HG02798 (cell line): ENCODE data around the gene KDM5B.
"Not testable (repeated sequence)": the region's sequence is repeated elsewhere in the genome, so short reads cannot be mapped to it uniquely, and the experiment has no call there.

ENCODE experiments used
- ATAC-seq: cut with Tn5 transposase; IDR thresholded peaks from one replicate; pipeline ENCODE4 v1.9.1; 2021; ENCODE audit warnings: mild to moderate bottlenecking; ENCODE audit not compliant: unreplicated experiment, poor library complexity

The KDM5B gene

DNA sequence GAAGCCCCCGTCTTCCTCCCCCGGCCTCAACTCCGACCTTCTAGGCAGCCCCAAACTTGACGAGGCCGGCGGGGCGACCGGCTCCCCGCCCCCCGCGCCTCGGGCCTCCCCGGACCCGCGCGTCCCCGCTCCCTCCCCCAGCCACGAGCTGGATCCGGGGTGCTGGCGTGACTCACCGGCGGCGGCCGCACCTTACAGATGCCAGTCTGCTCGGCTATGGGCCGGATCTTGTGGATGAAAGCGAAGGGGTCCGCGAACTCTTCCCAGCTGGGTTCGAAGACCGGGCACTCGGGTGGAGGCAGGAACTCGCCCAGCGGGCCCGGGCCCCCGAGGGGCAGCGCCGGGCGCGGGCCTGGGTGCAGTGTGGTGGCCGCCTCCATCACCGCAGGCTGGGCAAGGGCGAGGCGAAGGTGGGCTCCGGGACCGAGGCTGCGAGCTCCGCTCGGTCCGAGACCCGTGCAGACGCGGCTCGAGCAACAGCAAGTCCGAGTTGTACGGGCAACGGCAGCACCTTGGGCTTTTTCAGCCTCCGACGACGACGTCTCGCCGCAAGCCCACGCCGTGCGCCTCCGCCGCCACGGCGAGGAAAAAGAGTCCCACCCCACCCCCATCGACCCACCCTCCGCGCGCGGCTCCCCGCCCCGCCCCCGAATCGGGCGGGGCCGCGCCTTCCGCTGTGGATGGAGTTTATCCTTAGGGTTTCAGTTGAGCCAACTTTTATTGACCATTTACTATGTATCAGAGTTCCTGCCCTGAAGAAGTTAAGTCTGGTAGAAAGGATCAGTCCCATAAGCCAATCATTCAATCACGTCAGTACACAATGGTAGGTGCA is at the start of gene KDM5B:
TSS of gene KDM5B (minus strand) at position 496 of the 832 bp plus-strand sequence. CDS start at position 380, 116 bp downstream.
- ATAC-seq: no peak

DNA sequence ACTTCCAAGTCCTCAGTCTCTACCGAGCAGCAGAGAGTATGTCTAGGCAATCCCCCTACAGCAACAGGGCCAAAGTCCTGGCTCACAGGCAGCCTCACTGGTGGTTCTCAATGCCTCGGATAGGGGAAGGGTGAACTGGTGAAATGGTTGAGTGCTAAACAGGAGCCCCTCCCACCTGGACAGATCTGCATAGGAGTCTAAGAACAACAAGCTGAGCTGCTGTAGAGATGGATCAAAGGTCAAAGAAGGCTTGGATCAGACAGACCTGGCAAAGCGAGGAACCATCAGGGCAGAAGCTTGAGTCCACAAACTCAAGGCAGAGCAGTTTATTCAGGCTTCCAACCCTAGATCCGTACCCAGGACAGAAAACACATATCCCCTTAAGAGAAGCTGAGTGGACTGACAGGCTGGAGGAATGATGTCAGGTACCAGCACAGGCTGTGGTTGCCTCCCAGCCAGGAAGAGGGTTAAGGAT is 49.0 kb upstream of the KDM5B start:
- no peak for ATAC-seq

DNA sequence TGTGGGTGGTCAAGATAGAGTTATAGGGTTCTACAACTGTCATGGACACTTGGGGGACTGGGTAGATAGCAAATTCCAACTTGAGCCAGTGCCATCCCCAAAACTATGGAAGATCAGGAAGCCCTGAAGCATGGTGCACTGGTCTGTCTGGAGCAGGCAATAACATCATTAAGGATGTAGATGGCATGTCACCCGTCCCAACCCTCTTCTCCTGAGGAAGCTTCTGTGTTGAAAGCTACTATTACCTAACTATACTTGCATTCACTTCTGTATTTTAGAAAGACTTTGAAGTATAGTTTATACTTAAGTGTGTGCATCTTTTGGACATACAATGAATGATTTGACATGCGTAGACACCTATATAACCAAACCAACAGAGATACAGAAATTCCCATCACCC is 47.8 kb upstream of the KDM5B start:
- ATAC-seq: no peak

DNA sequence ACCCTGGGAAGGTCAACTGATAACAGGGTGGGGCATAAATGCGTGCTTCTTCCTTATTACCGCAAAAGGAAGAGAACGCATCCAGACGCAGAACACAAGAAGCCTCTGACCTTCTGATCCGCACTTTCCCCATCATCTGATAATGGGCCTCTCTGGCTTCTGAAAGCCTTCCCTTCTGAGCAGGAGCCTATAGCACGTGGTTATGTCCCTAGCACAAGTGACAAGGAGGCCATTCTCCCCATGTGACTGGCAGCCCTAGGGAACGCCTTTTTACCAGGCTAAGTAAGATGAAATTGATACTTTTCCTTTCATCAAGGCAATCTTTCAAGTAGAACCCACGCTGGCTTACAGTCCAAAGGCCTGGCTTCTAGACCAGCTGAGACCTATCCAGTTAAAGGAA is 46.6 kb upstream of the KDM5B start:
- ATAC-seq: no peak

DNA sequence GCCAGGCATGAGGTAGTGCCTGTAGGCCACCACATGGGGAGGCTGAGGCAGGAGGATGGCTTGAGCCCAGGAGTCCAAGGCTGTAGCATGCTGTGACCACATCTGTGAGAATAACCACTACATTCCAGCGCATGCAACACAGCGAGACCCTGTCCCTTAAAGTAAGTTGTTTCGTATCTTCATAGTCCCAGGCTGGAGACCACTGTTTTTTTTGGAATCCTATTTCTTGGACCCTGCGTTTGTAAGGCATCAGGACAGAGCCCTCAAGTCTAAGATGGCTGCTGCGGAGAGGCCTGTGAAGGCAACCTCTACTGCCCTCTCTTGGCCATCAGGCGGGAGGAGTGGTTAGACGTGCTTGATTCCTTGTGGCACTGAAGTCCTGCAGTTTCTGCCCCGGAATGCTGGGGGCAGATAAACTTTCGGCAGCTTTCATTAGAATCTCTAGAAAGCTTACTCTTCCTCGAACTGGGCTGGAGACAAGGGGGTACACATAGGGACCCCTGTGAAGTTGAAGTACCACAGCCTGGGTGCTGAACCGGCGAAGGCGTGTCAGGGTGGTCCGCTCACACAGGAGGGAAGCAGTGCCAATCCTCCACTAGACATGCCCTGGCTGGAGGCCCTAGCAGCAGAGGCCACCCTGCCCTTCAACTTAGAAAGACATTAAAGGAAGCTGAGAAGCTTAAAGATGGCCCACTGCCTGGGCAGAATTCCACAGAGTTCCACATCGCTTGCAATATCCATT is 44.1 kb upstream of the KDM5B start:
- no peak for ATAC-seq

DNA sequence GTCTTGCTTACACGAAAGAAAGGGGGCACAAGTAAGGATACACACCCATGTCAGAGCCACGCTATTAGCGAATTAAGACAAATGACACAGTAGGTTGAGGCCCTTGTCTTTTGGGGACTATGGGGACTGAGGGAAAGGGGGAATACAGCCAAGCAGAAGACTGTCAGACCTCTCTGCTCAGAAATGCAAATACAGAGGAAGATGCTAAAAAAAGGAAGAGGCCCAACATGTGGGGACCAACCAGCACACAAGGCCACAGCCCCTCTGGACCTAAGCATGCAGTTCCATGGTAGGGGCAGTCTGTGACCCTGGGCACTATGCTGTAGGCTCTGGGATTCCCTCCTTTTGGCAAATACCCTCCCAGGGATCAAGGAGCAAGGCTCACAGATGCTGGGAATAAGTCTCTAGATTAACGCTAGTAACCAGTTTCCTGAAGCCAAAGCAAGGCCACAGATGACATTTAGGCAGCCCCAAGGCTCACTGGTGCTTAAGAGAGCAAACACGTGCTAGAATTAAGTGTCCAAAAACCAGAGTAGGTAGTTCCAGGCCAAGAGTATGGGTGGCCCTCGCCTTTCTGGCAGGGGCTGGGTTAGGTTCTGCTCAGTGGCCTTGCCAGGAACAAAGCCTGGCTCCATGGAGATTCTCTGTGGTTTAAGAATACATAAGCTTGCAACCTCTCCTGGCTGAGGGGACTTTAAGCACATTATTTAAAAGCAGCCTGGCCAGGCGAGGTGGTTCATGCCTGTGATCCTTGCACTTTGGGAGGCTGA is 42.6 kb upstream of the KDM5B start:
- no peak for ATAC-seq

DNA sequence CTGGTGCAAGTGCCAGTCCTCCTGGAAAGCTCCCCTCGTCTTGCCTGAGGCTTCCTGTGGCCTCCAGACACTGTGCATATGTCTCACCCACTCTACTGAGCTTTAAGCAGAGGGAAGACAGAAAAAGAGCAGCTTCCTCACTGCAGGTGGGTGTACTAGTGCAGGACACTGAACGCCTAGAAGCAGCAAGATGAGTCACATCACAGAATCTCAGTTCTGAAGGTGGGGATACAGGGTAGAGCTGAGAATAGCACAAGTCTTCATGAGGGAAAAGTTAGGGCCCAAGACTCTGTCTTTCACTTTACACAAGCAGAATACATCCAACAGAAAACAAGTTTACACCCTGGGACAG is 39.9 kb upstream of the KDM5B start:
- peak; percentile 75 for ATAC-seq

DNA sequence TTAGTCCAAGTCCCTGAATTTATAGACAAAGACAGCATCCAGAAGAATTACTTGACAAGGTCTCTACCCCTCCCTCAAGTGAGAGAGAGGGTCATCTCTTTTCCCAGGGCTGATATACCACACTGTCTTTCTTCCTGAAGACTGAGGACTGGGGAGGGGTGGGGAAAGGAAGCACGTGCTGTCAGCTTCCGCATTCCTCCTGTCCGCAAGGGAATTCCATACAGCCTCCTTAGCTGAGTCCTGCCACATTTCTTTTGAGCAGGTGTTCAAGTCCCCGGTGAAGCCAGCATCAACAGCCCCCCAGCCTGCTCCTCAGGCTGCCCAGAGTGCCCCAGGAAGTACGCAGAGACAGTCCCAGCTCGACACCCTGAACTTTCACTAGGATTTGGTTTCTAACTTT is 36.7 kb upstream of the KDM5B start:
- ATAC-seq: no peak

DNA sequence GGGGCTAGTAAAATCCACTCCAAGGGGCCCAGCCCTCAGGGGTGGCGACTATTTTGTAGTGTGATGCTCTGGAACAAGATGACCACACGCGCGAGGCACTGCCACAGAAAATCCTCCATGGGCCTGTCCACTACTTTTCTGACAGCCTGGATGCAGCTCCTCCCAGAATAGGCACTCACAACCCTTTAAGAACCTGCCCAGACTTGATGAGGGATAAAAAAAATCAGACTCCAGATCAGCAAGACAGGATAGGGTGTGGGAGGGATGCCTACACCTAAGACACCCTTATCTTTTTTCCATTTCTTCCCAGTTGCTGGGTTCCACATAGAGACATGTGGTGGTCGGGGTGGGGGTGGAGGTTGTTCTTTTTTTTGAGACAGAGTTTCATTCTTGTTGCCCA is 36.0 kb upstream of the KDM5B start:
- no peak for ATAC-seq

DNA sequence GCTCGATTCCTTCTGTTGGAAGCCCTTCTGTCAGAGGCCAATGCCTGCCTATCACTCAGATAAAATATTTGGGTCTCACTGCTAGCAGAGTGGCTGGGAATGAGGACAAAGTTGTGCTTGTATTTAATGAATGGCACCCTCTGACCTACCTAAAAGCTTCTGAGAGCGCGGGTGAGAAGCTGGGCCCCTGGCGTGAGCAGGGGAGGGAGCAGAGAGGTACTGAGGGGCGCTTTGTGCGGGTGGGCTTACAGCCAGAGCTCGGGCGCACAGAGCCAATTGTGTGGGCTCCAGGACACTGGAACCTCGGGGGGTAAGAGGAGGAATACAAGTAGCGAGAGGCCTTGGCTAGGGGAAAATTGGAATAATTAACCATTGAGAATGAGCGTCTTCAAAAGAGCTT is 34.9 kb upstream of the KDM5B start:
- no peak for ATAC-seq

DNA sequence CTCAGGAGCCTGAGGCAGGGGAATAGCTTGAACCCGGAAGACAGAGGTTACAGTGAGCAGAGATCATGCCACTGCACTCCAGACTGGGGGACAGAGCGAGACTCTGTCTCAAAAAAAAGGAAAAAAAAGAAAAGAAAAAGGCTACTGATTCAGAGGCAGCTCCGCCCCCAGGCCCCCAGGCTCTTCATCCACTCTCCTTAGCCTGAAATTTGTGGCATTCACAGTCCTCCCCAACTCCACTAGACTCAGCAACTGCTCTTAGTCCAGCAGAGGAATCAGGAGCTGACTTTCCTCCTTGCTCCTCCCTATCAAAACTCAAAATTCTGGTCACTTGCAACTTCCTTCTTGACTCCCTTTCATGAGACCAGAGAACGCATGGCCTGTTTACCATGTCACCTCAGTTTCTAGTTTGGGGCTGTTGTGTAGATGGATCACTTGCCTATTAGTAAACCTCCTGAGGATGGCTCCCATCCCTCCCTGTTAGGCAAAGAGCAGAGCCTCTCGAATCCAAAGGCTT is 29.6 kb upstream of the KDM5B start:
- no peak for ATAC-seq

DNA sequence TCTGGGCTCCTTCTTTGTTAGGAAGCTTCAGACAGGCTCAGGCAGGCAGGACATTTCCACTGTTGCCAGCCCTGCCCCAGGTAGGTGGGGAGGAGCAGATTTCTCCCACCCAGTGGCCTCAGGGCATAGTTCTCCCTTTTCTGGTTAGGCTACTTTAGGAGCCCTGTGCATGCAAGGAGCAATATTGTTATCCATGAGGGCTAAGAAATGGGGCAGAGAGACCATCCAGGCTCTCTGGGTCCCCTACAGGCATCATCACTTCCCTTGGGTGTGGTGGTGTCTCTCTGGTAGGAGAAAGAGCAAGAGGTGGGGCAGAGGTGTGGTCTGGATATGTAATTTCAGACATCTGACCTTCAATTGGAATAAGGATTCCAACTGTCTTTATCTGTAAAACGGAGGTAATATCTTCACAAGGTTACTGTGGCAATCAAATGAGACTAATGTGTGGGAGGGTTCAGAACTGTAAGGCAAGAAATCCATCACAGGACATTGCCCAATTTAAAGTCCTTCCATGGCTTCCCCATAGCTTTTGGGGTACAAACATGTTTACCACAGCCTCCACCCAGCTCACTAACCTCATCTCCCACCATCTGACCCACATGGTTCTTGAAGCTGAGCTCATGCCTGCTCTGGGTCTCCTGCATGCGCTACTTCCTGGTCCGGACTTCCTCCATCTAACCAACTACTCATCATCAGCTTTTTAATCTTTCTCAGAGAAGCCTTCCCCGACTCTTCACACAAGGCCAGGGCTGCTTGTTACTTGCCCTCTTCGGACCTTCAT is 28.6 kb upstream of the KDM5B start:
- ATAC-seq: no peak

DNA sequence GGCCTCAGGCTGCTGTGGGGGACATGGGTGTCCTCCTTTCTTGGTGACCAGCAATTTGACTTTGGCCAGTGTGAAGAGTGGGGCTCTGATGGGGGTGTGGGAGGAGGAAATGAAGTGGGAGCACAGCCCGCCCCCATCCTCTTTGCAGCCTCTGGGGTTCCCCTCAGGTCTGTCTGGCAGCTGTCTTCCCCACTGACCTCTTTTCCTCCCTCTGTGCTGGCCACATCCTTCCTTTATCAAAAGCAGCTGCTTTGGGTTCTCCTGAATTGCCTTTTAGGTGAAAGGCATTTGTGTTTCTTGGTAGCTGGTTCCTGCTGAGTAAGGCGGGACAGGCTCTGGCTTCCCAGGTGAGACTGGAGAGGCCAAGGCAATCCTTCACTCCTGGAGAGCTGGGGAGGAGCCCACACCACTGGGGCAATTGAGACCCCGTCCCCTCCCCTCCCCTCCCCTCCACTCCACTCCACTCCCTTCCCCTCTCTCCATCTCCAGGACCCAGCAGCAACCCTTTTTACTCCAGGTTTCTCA is 27.4 kb upstream of the KDM5B start:
- ATAC-seq: no peak

DNA sequence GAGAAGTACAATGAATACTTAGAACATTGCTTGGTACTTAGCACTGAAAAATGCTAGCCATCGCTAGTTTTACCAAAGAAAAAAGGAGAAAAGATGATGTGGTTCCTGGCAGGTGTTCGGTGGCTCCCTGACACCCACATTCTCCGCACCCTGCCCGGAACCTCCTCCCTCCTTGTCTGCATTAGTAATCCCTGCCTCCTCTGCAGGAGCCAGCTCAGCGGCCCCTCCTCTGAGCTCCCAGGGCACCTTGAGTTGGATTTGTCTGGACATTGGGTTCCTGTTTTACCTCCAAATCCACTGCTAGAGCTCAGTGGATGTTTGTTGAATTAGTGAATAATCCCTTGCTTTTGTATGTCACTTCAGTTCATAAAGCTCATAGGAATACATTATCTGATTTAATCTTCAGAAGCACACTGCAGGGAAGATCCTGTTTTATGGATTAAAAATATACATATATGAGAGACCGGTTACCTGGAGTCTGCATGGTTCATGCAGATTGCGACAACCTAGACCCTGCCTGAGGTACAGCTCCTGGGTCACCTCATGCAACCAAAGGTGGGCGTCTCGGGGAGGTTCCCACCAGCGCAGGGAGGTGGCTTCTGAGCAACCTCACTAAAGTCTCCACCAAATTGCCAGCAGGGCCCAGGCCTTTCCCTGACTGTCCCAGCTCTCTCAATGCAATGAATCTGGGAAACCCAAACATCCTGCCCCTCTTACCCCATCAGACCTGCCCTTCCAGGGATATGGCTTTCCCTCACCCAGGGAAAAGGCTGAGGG is 26.7 kb upstream of the KDM5B start:
- ATAC-seq: no peak

DNA sequence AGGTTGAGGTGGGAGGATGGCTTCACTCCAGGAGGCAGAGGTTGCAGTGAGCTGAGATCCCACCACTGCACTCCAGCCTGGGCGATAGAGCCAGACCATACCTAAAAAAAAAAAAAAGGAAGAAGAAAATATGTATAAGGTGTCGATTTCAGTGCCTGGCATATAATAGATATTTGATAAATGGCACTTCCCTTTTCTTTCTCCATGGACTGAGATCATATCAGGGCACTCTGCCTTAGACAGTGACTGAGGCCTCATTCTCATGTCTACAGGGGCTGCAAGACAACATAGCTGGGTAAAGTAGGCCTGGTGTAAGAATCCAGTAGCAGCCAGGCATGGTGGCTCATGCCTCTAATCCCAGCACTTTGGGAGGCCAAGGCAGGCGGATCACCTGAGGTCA is 23.7 kb upstream of the KDM5B start:
- no peak for ATAC-seq

DNA sequence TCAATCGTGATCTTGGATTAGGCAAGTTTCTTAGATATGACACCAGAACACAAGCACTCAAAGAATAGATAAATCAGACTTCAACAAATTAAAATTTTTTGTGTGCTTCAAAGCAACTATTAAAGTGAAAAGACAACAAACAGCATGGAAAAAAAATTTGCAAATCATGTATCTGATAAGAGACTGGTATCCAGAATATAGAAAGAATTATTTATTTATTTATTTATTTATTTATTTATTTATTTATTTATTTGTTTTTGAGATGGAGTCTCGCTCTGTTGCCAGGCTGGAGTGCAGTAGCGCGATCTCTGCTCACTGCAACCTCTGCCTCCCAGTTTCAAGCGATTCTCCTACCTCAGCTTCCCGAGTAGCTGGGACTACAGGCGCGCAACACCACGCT is 21.0 kb upstream of the KDM5B start:
- ATAC-seq: not testable (repeated sequence)

DNA sequence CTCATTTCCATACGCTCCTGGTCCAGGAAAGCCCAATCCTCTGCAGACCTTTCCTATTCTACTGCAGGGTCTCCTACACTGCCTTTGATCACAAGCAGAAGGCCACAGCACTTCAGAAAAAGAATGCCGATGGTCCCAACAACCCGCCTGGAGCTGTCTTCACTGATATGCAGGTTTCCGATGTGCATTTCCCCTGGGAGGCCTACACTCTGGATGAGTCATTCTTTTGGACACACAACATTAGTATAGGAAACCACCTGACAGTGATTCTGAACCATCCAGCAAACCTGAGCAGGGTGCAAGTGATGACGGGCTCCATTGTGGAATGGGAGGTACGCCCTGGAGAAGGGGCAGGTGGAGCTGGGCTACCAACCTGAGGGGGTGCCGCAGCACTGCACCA is 17.5 kb upstream of the KDM5B start:
- ATAC-seq: no peak

DNA sequence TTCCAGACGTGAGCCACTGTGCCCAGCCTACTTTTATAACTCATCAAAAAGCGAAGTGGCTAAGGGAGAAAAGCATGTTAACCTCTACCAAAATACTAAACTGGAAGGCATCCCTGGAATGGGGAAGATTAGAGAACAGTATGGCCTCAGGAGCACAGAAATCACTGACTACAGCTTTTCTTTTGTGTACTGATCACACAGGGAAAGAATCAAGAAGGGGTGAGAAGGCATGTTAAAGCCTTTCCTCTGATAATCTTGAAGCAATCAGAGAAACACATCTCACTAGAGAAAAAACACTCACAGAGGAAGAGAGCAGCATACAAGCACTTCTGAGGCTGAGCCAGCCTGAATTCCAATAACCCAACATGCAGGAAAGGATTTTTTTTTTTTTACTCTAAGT is 13.2 kb upstream of the KDM5B start:
- ATAC-seq: no peak

DNA sequence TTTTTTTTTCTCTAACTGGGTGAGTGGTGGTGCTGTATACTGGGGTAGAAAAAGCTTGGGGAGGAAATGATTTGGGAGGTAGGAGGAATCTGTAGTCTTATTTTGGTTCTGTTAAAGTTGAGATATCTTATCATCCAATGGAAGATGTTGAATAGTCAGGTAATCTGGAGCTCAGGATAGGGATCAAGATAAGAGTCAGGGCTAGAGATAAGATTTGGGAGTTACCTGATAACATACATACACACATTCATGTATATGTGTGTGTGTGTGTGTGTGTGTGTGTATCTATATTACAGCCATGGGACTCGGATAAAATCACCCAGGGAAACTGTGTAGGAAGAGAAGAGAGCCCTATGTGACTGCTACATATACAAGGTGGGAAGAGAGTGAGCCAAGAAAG is 10.6 kb upstream of the KDM5B start:
- ATAC-seq: no peak
